OCI-LY3 (cell line): ENCODE results near the gene JADE3.

Experiments
- CTCF ChIP-seq: fragments of 200-600, 300-600 bp; sonication (generic); IDR thresholded peaks from 2 replicates; pipeline ENCODE4 v1.5.1; 2014; ENCODE audit warnings: antibody characterized with exemption, low read length, low read depth
- EZH2phosphoT487 ChIP-seq: fragments of 200-600 bp; shearing (Covaris generic); IDR thresholded peaks from 2 replicates; pipeline ENCODE4 v1.6.1; 2018; ENCODE audit warnings: antibody characterized with exemption, mixed run types, low read depth

- no peak for TF ChIP-seq CTCF
- TF ChIP-seq EZH2phosphoT487: no peak
These were observed 46.9 kb upstream of the JADE3 start for GRCh38 chrX:46865281-46865680.
